GM21737 (cell line): ENCODE measurements around the gene SREBF2.
"Not testable (repeated sequence)": the region's sequence is repeated elsewhere in the genome, so short reads cannot be mapped to it uniquely, and the experiment has no call there.

Experiments used
- ATAC-seq: cut with Tn5 transposase; IDR thresholded peaks from one replicate; pipeline ENCODE4 v1.9.1; 2021; ENCODE audit warnings: mild to moderate bottlenecking, moderate library complexity; ENCODE audit not compliant: unreplicated experiment

The SREBF2 gene

DNA sequence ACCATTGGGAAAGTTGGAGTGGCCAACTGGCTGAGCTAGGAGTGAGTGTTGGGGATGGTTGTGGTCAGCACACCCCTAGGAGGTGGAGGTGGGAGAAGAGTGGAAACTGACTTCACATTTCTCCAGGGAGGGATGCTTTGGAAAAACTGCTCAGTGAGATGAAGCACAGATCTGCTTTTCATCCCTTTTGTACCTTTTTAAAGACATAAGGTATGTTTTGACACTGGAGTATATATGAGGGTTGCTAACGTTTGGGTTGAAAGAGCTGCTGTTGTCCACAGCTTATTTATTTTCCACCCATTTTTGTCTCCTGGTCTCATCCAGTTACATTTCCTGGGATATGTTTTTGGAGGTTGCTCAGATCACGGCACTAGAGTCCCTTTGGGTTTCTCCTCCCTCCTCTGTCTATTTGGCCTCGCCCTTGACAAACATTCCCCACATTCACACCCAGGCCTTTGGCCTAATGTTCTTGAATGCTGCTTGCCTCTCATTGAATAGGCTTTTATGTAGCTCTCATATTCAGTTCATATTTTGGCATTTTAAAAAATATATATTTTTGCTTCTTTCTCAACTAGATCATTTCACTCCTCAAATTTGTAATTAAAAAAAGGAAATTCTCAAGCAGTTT is 8.3 kb downstream of the SREBF2 start:
- ATAC-seq = no peak

DNA sequence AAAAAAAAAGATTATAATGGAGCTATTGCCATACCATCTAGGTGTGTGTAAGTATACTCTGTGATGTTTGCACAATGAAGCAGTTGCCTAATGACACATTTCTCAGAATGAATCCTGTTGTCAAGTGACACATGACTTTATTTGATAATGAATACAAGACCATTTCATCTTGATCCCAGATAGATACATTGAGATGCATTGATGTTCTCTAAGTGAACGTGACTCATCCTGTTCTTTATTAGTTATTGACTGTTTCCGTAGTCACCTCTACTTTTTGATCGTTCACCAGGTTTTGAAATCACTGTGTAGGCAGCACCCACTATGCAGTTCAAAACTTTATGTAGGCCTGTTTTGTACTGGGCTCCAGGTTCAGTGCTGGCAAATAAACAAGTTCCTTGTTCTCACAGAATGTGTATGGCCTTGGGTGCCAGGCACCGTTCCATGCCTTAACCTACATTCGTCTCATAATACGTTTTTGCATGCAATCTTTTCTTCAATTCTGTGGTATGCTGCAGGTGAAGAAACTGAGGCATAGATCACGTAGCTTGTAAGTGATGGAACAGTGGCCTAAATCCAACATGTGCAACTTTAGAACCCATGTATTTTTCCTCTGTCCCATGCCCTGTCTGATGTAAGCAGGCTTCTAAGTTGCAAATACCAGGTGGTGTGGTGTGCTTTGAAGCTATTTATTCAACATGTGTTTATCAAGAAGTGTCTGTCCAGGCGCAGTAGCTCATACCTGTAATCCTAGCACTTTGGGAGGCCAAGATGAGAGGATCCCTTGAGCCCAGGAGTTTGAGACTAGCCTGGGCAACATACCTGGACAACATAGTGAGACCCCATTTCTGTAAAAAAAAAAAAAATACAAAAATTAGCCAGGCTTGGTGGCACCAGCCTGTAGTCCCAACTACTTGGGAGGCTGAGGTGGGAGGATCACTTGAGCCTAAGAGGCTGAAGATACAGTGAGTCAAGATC is 10.4 kb downstream of the SREBF2 start:
- ATAC-seq = no peak

DNA sequence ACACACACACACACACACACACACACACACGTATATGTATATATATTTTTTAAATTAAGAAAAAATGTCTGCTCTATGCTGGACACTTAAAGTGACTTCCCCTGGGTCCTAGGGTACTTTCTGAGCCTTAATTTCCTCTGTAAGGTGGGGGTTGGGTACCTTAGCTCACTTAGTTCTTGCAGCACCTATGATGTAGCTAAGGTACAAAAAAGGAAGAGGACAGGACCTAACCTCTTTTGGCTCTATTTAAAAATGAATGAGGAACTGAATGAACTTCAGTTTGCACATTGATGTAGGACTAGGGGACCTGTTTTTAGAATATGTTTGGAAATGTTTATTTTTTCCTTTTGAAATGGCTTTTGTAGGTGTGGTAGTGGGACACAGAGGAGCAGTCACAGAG is 11.1 kb downstream of the SREBF2 start:
- no peak for ATAC-seq

DNA sequence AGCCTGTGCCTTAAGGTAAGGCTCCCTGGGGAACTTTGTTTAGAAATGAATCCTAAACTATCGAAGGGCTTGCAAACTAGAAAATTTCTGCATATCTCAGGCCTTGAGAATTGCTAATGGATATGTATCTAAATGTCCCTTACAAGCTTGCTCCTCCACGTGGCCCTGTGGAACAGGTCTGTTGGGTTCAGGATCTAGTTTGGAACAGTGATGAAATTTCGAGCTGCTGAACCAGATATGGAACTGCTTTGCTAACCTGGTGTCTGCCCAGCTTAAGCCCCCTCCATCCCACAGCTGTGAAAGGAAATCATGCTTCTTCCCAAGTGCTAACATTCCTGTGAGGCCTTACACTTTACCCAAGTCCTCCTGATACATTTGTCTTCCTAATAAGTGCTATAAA is 11.6 kb downstream of the SREBF2 start:
- ATAC-seq = no peak

DNA sequence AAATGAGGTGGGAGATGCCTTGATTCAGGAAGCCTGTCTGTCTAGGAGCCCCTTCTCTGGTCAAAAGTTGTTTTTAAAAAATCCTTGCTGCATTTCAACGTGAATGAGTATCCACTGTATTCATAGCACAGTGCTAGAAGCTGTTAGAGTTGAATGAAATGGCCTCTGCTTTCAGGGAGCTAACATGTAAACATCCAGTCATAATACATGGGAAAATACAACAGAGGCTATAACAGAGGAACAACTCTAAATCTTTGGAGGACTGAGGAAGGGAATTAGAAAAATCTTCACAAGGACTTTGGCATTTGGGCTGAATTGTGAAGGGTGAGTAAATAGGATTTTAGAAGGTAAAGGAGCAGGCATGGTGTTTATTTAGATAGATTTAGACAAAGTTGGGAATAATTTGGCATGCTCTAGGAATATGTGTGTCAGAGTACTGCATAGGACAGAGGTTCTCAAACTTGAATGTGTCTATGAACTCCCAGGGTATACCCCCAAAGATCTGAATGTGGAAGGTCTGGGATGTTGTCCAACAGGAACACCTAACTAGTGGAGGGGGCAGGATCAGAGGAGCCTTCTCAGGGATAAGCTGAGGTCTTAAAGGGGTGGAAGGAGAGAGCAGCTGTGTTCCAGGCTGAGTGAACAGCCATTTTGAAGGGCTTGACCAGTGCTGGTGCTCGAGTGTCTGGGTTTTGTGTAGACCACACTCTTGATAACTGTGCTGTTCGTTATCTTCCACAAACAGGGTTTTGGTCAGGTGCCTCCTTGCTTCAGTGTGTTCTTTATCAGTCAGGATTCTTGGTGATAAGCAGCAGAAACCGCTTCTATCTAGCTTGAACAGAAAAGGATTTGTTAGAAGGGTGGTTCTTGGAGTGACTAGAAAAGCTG is 12.7 kb downstream of the SREBF2 start:
- no peak for ATAC-seq

DNA sequence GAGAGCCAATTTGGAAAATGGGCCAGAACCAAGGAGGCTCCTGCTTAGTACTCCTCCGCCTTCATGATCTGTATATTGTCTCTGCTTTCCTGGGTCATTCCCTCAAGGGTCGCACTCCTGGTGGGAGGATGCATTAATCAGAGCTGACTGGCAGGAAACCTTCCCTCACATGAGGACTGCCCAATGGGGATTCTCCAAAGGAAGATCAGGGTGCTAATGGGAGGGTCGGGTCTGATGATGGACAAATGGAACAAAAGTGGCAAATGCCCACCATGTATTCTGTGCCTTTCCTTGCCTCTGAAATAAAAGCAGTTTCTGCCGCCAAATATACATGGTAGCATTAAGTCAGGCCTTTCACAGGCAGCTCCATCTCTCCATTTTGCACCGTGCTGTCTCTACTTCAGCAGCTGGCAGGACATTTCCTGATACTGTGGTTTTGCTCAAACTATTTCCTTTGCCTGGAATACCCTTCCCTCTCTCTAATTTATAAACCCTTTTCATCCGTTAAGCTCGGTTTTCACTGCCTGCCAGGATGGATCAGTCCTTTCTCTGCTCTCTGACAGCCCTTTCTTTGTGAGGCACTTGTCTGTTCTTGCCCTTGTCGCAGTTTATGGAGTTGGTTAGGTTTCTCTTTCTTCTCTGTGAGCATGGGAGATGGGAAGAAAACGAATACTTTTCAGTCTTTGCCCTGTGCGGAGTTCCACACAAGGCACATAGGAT is 13.5 kb downstream of the SREBF2 start:
- no peak for ATAC-seq

DNA sequence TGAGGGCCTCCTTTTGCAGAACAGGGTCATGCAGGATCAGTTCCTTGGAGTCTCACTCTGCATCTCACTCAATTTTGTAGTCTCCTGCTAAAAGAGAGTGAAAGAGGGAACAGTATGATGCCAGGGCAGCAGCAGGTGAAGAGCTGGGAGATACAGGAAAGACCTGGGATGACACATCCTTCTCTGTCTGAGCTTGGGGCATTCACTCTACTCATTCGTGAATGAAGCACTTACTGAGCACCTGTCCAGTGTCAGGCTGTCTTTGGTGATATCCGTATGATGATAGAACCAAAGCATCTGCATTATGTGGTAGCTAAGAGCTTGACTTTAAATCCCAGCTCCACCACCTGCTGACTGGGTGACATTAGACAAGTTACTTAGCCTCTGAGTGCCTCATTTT is 14.4 kb downstream of the SREBF2 start:
- ATAC-seq = no peak

DNA sequence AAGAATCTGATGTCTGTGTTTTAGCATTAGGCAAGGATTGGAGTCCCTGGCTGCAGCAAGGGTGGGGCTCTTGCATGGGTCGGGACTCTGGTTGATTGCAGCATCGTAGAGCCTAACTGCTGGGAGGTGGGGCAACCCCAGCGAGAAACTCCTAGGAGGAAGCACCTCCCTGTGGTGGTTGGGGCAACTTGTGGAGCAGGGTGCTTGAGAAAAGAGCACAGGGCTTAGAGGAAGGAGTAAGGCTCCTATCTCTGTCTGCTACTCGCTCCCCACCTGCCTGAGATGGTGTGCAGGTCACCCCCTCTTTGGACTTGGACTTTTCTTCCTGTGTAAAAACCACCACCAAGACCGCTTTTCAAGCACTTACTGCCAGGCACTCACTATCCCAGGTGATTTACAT is 15.6 kb downstream of the SREBF2 start:
- no peak for ATAC-seq

DNA sequence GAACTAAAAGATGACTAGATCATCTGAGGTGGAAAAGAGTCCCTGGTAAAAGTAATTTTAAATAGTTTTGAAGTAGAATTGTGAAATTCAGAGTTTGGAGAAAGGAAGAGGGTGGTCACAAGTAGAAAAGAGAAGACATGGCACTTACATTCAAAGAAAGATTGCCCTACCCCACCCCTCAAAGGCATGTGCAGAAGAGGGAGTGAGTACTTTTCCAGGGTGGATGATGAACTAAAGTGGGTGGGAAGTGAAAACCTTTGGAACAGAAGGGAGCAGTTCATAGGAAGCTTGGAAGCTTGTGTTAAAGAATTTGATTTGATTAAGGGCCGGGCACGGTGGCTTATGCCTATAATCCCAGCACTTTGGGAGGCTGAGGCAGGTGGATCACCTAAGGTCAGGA is 23.6 kb downstream of the SREBF2 start:
- ATAC-seq = no peak

DNA sequence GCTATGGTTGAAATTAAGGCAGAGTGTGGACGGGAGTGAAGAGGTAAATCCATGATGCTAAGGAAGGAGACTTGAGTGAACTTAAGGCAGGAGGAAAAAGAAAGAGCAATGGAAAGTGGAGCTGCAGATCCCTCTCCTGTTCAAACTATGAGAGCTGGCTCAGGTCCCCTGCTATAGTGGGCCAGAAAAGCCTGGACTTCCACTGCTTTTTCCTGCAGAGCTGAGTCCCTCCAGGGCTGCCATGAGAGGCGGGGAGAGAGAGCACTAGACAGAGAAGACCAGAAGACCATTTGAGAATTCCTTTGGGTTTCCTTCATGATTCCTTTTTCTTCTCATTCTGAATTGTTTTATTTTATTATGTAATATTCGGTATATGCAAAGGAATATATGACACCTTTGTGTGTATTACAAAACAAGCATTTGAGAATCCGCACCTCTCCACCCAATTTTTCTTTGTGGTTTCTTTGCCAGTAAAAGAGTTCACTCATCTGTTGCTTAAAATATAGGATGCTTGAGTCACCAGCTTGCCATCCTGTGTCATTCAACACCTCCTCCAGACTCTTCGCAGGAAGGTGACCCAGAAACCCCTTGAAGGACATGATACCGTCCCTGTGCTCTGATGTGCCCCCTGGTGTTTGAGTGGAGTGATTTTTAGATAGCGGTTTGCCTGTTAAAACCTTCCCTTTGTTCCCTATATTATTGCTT is 24.4 kb downstream of the SREBF2 start:
- ATAC-seq = no peak

DNA sequence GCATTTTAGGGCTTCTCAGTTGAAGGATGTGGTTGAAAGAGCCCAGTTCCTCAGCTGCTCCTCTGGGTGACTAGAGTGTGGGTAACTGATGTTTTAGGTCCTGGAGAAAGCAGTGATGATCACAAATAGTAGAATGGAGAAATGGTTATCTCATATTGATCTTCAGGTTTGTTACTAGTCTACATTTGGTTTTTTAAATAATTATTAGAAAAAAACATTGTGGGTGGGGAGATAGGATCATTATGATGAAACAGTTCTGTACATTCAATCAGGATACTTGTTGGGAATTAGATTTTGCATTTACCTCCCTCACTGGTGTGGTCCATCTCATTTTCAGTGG is 24.9 kb downstream of the SREBF2 start:
- no peak for ATAC-seq

DNA sequence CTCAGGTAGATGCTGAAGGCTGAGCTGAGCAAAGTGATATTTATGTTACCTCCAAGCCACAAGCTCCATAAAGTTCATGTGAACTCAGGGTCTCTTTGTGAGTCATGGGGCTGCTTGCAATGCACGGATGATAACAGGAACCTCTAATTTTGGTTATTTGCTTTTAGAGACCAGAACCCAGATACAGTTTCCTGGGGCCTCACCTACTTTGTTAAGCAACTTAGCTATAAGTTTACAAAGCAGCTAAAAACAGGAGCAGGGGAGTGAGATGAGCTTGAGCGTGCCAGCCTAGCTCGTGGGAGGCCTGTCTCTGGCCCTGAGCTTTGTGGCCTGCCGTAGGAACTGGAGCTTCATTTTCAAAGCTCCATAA is 29.2 kb downstream of the SREBF2 start:
- ATAC-seq = peak; percentile 44

DNA sequence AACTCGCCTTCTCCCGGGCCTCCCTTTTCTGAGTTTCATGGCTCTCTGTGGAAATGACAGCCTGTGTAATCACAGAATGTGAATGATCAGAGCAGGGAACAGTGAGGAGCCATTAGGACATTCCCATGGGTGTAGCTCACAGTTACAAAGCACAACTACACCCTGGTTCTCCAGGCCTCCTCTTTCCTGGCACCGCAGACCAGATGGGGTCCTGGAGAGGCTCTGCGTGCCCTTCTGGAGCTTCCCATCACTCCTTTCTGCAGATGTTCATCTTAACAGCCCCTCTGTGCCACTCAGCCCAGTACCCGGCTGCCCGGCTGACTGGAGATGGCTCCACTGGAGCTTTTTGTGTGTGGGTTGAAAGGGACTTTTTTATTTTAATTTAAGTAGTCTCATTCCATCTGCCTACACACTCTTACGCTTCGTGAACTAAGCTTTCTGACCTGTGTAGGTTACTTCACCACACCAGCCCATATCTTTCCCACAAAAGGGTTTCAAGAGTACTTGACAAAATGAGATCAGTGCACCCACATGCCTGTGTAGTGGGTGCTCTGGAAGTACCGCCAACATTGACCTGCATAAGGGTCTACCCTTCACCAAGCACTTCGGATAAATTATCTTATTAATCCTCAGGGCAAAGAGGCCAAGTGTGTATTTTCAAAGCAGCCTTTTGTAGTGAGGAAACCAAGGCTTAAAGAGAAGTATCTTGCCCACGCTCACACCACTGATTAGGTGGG is 29.8 kb downstream of the SREBF2 start:
- peak; percentile 40 for ATAC-seq

DNA sequence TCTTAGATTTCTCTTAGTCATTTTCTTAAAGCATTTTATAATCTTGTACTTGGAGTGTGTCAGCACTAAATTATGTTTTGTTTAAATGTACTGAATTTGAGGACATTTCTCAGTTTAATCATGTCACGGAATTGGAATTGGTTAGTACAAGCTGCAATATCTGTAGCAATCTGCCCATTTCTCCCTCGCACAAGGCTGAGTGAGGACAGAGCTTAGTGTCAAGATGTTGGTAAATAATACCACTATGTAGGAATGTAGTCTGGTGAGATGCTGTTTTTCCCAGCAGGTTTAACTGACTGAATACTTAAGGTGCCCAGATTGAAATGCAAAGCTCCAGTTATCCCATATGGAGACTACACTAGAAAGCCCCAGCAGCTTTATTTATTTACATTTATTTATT is 30.6 kb downstream of the SREBF2 start:
- ATAC-seq = no peak

DNA sequence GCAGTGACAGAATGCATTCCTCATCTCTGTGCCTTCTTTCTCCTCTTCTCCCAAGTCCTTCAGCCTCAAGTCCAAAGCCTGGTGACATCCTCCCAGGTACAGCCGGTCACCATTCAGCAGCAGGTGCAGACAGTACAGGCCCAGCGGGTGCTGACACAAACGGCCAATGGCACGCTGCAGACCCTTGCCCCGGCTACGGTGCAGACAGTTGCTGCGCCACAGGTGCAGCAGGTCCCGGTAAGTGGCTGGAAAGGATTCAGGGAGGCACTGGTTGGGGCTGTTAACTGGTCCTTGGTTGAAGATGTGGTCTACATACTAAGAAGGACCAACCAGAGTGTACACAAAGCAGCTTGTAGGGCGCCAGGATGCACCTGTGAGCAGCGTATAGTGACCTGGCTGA is 35.7 kb downstream of the SREBF2 start:
- ATAC-seq = no peak

DNA sequence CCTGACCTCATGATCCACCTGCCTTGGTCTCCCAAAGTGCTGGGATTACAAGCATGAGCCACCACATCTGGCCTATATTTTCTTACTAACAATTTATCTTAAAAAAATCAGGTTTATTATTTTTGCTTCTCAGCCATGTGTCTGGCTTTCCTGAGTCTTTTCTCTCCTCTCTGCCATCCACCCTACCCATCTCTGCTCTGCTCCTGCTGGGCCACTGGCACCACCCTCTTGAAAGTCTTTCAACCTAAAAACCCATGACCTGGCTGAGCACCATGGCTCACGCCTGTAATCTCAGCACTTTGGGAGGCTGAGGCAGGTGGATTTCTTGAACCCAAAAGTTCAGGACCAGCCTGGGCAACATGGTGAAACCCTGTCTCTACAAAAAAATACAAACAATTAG is 37.2 kb downstream of the SREBF2 start:
- not testable (repeated sequence) for ATAC-seq

DNA sequence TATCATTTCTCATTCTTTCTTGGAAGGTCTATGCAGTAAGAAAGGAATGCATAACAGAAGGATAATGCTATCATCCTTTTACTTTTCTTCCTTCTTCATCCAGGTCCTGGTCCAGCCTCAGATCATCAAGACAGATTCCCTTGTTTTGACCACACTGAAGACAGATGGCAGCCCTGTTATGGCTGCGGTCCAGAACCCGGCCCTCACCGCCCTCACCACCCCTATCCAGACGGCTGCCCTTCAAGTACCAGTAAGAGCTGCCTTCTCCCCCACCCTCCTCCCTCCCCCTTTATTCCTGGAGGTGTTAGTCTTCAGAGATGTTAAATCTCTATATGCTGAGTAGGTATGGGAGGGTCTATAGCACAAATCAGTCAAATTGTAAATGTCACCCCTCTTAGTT is 37.9 kb downstream of the SREBF2 start:
- ATAC-seq = no peak

DNA sequence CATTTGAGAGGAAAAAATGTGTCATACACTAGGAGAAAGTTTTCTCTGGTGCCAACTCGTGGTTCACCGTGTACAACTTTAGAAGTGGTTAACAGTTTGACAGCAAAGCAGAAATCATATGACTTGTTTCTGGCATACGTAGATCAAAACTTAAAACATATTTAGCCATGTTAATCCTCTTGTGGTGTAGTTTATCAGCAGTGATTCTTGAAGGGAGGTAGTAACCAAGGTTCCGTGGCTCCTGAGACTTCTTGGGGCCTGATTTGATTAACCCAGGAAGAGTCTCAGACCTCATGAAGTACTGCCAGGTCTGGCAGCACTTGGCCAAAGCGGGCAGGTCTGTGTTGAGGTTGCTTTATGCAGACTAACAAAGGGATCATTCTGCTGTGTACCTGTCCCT is 40.5 kb downstream of the SREBF2 start:
- no peak for ATAC-seq

DNA sequence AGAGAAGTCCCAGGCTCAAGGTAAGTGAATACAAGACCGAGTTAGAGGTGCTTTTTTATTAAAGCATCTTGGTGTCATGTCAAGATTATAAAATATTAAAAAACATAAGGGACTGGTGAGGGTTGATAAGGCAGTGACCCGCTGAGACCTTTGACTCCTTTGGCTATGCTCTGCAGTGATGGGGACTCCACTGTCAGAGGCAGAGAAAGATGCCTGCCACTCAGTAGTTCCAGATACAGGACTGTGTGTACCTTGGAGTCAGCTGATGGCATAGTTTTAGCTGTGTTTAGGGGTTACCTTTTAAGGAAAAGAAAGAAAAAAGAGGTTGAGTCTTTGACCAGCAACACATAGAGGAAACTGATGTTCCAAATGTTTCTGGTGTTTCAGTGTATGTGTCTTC is 41.2 kb downstream of the SREBF2 start:
- no peak for ATAC-seq
